Hematopoietic multipotent progenitor cell treated with erythropoietin and hydrocortisone succinate and interleukin-3 and kit ligand, for 4 days (in vitro differentiated cells): ENCODE data around the gene AKNA.
A peak's percentile ranks its signal among the peaks of the same experiment; 100 is the strongest.

Experiments used
- DNase-seq: peaks from one replicate; pipeline ENCODE4 v3.0.0-alpha.2; 2015

AKNA gene

DNA sequence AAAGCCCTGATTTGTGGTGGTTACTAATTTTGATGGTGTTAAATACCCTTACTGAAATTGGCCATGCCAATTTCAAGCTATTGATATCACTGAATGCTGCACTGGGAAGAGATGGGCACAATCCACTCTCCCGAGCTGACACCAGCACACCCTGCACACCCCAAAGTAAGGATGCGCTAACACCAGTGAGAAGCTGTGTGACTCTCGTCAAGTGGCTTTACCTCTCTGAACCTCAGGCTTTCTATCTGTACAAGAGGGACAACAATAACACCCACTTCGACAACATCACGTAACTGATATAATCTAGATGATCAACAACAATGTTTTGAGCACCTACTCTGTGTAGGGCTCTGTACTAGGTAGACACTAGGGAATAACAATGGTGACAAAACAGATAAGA is 8.0 kb upstream of the AKNA start:
- no peak for DNase-seq

DNA sequence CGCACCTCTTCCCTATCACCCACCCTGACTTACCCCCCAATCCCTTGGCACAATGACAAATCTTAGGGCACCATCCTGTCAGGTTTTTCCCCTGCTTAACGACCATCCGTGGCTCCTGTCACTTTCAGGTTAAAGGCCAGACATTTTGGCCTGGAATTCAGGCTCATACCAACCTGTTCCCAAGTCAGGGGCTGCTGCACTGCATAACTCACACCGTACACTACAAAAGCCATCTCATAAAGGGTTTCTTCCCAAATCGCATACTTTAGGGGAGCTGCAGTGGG is 7.5 kb upstream of the AKNA start:
- no peak for DNase-seq

GRCh38 chr9:114394523-114395333 is 6.9 kb upstream of the AKNA start:
- DNase-seq = peak; percentile 43

DNA sequence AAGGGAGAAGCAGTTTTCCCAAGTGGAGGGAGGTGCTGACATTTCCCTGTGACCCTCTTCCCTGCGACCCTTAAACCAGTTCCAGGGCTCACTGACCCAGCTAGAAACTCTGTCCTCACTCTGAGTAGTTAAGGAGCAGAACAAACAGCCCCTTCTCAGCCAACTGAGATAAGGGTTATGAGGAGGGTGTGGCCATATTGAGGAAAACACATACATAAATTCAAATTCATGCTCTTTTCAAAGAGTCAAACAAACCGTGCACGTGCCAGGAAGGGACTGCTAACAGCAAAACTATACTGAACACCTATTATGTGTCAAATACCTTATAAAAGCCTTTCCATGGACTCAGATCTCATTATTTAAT is 4.9 kb upstream of the AKNA start:
- peak; percentile 82 for DNase-seq

DNA sequence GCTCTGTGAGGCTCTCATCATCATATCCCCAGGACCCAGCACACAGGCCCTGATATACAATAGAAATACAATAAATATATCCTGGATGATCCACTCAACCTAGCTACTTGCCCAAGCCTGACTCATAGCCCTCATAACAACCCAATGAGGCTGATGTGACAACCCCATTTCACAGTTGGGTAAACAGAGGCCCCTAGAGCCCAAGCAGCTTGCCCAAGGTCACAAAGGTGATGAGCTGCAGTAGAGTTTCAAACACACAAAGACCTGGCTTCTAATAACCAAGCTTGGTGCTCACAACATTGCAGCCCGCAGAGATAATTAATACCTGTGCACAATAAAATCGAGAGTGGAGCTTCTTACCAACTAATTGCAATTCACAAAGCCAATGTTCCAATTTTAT is 3.2 kb upstream of the AKNA start:
- no peak for DNase-seq

DNA sequence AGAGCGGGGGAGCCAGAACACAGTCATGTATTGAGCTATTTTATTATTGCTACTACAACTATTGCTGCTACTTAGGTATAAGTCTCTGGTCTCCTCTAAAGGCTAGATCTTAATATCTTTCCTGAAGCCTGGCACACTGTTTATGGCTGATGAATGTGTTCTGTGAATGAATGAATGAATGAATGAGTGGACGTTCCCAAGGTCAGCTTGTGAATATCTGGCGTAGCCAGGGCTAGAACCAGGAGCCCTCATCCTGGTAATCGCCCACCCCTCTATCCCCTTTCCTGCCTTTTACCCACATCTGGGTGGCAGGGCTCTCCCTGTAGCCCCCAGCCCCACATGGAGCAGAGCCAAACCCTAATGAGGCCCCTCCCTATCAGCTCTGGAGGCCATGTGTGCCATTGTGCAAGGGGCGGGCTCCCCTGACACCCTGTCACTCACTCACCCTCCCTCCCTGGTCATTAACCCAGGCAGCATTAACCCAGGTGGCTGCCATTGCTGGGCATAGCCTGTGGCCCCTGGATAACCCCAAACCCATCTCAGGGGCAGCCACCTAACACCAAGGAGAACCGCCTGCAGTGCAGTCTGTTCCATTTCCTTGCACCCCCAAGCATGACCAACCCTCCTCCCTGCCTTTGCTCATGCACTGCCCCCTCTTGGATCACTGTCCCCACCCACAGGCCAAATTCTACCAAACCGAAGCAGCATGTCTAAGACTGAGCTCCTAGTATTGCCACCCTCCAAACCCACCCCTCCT is 2.0 kb upstream of the AKNA start:
- DNase-seq = peak; percentile 49

GRCh38 chr9:114388764-114389375 is 1.1 kb upstream of the AKNA start:
- no peak for DNase-seq

DNA sequence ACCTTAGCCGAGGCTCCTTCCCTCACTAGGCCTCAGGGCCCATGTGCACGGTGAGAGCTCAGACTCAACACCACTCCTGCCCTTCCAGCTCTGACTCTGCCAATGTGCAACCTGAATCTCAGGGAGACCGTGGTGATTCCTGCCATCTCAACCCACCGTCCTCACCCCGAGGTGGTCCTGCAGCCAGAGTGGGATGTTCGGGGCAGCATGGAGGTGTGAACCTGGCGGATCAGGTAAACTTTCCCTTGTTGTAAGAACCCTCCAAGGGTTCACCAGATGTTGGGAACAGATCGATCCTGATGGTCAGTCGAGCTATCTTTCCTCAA is 538 bp upstream of the AKNA start:
- no peak for DNase-seq

GRCh38 chr9:114386886-114387679 is 699 bp downstream of the AKNA start:
- peak; percentile 34 for DNase-seq

- no peak for DNase-seq
Observed at GRCh38 chr9:114386361-114386885, 1.4 kb downstream of the AKNA start.

DNA sequence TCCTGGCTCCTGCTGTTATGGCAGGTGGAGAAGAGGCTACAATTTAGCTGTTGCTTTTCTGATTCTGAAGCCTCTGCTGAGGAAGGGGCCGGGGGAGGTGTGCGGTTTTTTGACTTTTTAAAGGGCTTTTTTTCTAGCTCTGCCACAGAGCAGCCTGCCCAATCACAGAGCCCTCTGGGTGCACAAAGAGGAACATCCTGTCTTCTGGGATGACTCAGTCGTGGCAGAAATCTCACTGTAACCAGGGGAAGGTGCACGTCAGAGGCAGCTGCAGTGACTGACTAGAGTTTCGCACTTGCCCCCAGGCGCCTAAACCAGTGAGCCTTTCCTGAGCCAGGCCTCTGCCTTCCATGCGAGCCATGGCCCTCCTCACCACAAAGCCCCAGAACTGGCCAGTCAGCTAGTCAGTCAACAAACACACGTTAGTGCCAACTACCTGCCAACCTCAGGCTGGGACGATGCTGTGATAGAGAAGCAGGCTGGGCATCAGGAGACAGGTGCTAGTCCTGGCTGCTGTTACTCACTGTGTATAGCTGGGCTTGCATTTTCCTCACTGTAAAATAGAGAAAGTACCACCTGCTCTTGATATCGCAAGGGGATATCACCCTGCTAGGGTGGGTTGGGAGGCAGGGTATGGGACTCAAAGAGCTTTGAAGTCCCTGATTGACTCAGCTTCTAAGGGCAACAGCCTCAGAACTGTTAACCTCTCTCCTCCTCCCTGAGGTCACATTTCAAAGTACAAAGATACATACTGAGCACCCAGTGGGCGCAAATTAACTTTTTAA is 2.2 kb downstream of the AKNA start:
- peak; percentile 94 for DNase-seq

- no peak for DNase-seq
Observed at GRCh38 chr9:114384836-114385396, 2.9 kb downstream of the AKNA start.

GRCh38 chr9:114384341-114384740 is 3.4 kb downstream of the AKNA start:
- no peak for DNase-seq

DNA sequence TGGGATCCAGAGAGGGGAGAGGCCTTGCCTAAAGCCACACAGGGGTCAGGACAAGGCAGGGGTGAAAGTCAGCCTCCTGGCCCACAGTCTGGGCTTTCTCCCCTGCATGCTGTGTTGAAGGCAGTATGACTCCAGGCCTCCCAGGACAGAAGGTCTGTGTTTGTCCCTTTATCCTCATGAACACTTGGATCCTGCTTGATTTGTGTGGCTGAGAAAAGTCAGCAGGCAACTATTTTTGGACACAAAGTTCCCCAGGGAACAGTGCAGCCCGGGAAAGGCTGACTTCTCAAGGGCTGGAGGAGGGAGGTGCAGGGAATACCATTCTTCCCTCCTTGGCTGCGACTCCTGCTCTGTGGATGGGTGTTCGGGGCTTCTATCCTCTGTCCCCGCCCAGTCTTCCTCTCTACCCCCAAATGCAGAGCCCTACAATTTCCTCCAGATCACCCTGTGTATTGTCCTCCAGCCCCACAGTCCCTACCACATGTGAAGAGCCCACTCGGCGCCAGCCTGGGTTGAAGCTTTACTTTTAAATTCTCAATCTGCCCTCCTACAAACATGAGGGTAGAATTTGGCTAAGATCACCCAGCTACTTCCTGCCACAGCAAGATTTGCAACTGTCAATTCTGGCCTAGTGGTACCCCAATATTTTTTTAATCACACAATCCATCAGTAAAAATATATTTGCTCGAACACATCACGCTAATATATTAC is 4.1 kb downstream of the AKNA start:
- DNase-seq = peak; percentile 20

DNA sequence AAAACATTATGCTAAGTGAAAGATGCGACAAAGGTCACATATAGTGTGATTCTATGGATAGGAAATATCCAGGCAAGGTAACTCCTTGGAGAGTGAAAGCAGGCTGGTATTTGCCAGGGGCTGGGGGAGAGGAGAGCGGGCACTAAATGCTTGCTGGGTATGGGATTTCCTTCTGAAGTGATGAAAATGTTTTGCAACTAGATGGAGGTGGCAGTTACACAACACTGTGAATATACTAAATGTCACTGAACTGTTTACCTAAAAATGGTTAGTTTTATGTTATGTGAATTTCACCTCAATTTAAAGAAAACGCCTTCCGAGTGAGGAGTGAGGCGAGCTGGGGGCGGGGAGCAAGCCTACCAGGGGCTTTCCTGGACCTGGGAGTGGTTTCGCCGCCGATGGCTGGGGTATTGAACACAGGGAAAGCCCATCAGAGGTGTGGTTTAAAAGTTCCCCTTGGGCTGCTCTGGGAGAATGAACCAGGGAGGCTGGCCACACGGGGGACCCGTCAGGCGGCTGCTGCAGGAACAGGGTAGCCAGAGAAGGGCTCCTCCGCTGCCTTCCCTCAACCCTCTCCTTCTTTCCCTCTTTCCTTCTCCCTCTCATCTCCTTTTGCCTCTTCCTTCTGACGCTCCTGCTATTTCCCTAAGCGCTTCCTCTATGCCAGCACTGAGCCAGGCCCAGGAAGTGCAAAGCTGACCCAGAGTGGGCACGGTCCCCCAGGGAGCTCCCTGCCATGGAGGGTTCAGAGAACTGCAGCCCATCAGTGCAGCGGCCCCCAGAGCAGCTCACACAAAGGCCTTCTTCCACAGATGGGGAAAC is 4.9 kb downstream of the AKNA start:
- peak; percentile 68 for DNase-seq

GRCh38 chr9:114378883-114379282 is 8.9 kb downstream of the AKNA start:
- no peak for DNase-seq

GRCh38 chr9:114378016-114378415 is 9.8 kb downstream of the AKNA start:
- DNase-seq = no peak

DNA sequence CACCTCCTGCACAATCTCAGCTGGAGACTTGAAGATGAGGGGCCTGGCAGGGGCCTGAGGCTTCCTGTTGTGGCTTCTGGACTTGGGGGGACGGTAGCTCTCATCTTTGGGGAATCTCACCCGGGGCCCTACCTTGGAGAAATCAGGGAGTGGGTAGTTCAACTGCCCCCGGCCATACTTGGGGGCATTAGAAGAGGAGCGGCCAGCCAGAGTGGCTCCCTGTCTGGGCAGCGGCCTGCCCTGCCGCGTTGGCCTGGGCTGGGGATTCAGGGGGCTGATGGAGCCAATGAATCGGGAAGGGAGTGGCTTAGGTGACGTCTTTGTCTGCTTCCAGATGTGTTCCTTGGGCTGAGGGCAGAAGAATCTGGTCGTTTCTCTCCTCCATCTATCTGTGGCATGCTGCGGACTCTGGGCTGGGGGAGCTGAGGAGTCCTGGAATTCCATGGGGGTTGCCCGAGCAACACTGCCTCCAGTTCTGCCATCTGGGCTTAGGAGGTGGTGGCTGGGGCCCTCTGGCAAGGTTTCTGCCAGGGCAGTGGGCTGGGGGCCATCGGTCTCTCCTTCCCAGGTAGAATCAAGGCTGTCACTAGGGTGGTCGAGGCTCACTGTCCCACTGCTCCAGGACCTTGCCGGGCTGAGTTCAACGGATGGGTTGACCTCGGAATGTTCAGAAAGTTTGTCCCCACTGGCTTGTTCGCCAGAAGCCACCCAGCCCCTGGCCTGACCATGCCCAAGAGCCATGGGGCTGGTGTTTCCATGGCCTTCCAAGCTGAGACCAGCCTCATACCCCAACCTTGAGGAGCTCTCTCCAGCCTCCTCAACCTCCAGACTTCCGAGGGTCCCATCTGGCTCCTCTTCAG is 11.0 kb downstream of the AKNA start:
- DNase-seq = no peak

DNA sequence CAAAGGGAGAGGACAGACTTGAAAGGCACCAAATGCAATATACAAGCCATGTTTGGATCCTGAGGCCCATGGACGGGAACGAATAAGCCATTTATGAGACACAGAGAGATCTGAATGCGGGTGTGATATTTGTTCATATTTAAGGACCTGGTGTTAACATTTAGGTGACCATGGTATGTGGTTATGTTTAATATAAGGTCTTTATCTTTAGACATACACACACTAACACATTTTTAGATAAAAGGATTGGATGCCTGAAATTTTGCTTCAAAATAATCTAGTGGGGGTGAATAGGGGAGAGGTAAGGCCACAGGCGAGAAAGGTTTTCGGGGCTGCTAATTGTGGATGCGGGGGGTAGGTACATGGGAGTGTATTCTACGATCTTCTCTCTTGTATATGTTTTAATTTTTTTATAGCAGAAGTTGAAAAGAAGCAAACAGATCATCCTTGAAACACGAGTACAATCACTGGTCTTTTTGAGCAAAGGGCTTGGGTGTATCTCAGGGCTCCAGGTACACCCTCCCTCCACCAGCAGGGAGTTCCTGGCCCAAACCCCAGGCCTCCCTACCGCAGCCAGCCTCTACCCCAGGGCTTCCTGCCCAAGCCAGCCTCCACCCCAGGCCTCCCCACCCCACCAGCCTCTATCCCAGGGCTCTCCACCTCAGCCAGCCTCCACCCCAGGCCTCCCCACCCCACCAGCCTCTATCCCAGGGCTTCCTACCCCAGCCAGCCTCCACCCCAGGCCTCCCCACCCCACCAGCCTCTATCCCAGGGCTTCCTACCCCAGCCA is 12.2 kb downstream of the AKNA start:
- peak; percentile 30 for DNase-seq
